ENCODE results near the gene ITGAE.

Gene ITGAE

DNA sequence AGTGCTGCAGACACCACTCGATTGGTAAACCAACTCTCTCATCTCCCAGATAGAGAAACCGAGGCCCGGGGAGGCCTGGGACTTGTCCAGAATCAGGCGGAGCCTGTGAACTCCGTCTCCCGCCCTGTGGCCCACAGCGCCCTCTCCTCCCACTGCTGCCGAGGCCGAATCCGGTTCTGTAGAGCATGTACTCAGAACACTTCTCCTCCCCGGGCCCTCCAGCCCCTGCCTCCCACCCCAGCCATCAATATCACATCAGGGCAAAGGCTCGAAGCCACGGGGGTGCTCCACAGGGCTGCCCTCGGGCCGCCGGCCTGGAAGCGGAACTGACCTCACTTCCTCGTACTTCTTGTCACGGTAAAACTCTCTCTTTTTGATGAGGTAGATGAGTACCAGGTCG is 119.4 kb downstream of the ITGAE start:
- TF ChIP-seq, protein P1, sequence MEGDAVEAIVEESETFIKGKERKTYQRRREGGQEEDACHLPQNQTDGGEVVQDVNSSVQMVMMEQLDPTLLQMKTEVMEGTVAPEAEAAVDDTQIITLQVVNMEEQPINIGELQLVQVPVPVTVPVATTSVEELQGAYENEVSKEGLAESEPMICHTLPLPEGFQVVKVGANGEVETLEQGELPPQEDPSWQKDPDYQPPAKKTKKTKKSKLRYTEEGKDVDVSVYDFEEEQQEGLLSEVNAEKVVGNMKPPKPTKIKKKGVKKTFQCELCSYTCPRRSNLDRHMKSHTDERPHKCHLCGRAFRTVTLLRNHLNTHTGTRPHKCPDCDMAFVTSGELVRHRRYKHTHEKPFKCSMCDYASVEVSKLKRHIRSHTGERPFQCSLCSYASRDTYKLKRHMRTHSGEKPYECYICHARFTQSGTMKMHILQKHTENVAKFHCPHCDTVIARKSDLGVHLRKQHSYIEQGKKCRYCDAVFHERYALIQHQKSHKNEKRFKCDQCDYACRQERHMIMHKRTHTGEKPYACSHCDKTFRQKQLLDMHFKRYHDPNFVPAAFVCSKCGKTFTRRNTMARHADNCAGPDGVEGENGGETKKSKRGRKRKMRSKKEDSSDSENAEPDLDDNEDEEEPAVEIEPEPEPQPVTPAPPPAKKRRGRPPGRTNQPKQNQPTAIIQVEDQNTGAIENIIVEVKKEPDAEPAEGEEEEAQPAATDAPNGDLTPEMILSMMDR (IDR thresholded peaks at IDR 0.05; ENCODE audit: low read depth, low read length) = no peak

DNA sequence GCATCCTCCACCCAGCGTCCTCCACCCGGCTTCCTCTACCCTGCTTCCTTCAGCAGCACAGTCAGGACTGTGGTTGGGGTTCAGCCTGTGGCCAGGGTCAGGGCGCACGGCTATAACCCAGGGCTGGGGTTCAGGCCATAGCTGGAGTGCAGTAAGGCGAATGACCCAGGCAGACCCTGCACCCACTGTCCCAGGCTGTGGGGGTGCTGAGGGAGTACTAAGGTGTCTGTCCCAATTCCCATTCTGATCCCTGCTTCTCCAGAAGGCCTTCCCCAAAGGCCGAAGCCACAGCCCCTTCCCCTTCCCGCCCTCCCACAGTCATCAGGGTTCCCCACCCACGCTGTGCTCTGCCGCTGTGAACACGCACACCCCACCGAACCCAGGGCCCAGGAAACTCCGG is 119.9 kb downstream of the ITGAE start:
- no peak overlapping the region for H3K4me3 ChIP-seq (ENCODE audit: low read depth, low read length)
- TF ChIP-seq, protein P1 (IDR thresholded peaks at IDR 0.05; ENCODE audit: low read depth, low read length) = no peak

More for the DNA sequence above, 119.4 kb downstream of the ITGAE start:
- no peak overlapping the region for H3K4me3 ChIP-seq (ENCODE audit: low read depth, low read length)

DNA sequence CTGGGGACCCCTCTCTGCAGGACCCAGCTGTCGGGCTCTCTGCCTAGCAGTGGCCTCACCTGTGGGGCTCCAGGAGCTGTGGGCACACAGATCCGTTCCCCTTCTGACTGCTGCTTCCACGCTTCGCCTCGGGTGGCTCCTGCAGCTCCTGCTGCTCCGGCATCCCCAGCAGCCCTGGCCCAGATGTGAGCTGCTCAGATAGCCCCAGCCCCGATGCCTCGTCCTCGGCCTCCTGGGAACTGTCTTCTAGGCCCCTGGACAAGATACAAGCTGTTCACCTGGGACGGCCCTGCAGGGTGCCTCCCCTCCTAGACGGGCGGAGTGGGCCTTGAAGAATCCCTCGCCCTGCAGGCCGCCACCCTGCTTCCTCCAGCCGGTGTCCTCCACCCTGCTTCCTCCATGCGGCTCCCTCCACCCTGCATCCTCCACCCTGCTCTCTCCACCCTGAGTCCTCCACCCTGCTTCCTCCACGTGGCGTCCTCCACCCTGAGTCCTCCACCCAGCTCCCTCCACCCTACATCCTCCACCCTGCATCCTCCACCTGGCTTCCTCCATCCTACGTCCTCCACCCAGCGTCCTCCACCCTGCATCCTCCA is 121.4 kb downstream of the ITGAE start:
- no peak overlapping the region for H3K4me3 ChIP-seq (ENCODE audit: low read depth, low read length)
- TF ChIP-seq, protein P1 (IDR thresholded peaks at IDR 0.05; ENCODE audit: low read depth, low read length) = no peak

DNA sequence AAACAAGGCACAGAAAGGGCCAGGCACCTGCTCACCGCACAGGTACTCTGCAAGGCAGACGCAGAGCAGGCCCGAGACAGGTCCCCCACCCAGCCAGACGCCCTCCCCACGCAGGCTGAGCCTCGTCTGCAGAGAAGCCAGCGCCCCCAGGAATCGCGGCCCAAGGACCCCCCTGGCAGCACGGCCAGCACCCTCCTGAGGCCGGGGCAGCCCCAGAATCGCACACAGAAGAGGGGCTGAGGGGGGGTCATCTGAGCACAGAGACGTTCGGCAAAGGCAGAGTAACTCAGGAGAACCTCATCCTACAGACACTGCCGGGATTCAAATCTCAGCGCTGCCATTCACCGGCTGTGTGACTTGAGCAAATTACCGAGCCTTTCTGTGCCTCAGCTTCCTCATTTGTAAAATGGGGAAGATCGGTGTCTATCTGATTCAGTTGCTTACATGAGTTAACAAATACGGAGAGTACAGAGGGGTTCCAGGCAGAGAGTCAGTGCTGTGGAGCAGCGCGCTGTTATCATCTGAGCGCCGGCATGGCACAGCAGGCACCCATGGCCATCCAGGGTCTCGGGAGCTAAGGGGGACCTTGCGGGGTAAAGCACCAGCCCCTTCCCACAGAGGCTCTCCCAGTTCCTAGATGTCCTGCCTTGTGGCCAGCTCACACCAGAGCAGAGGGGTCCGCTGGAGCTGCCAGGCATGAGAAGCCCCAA is 122.0 kb downstream of the ITGAE start:
- H3K4me3 ChIP-seq (ENCODE audit: low read depth, low read length) = no peak overlapping the region
- TF ChIP-seq, protein P1 (IDR thresholded peaks at IDR 0.05; ENCODE audit: low read depth, low read length) = no peak

DNA sequence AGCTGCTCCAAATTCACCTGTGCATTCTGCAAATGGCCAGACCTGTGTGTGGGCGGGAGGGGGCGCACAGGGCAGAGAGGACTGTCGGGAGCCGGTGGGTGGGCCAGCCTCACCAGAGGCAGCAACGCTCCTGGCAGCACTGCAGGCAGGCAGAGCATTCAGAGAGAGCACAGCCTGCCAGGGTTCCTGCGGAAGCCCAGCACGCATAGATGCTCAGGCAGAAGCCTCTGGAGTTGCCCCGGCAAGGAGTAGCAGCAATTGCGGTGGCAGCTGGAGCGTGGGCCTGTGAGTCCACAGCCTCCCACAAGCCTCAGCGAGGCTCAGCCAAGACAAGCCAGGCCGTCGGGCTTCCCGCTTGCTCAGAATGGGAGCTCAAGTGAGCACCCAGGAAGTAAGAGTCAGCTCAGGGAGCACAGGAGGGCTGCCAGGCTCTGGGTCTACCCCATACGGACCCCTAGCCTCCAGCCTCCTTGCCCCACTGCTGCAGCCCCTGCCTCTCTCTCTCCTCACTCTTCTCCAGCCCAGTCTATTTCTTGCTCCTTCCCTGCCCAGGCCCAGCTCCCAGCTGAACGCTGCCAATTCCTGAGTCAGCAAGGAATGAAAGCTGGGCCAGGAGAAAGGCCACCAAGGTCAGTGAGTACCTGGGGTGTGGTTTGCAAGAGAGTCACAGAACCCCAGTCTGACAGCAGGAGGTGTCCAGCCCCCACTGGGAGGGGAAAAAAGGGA is 122.7 kb downstream of the ITGAE start:
- H3K4me3 ChIP-seq (ENCODE audit: low read depth, low read length) = no peak overlapping the region
- TF ChIP-seq, protein P1 (IDR thresholded peaks at IDR 0.05; ENCODE audit: low read depth, low read length) = no peak

DNA sequence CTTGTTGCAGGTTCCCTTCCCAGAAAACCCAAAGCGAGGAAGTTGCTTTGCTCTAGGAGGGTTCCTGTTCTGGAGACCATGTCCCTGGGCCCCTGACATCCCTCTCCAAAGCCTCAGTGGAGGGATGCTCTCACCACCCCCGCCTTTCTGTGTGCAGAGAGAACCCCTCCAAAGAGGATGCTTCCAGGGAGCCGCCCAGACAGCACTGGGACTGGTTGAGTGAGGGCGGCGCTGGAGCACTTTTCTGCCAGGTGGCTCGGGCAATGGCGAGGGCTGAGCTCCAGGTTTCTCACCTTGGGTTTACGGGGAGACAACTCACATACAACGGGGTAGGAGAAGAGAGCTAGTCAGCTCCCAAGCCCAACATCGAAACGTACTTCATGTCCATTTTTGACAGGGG is 125.1 kb downstream of the ITGAE start:
- H3K4me3 ChIP-seq (ENCODE audit: low read depth, low read length) = no peak overlapping the region
- TF ChIP-seq, protein P1 (IDR thresholded peaks at IDR 0.05; ENCODE audit: low read depth, low read length) = no peak

DNA sequence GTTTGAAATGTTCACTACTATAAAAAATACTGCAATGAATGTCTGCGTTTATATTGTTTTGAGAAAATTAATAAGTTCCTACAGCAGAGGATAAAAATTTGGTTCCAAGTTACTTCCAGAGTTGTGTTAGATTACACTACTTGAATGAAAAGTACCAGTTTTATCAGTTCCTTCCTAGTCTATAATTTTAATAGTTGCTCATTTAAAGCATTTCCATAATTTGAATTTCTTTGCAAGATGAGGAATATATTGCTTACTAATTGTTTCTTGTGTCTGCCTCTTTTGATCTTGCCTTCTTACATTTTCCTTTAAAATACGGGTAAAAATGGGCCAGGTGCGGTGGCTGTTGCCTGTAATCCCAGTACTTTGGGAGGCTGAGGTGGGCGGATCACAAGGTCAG is 128.4 kb downstream of the ITGAE start:
- TF ChIP-seq, protein P1 (IDR thresholded peaks at IDR 0.05; ENCODE audit: low read depth, low read length) = no peak
- H3K4me3 ChIP-seq (ENCODE audit: low read depth, low read length) = no peak overlapping the region

All from WI38 (cell line).